ENCODE measurements around the gene ZAP70. TPM values are rescaled to one million over a fixed set of nuclear protein-coding genes. Genes with fewer than 3 reads are reported as not detected.

Gene ZAP70
- total RNA-seq = 1.9 TPM

GRCh38 chr2:97713296-97714083 is at the start of gene ZAP70:
TSS of gene ZAP70 (plus strand) at chr2:97713576. CDS start at chr2:97724037, 10,461 bp downstream.

GRCh38 chr2:97663962-97664635 is 49.3 kb upstream of the ZAP70 start, which contains the start of gene ACTR1B:
TSS of gene ACTR1B (minus strand) at chr2:97664044. CDS start at chr2:97663890, 154 bp downstream.

GRCh38 chr2:97669448-97669847 is 43.9 kb upstream of the ZAP70 start, which contains the start of gene C2orf92:
TSS of gene C2orf92 (plus strand) at chr2:97669713. CDS start at chr2:97669789, 76 bp downstream.

Small RNA genes lying within 50 kb of the gene (small RNA-seq; reads per million reads assigned to genes)
- gene RNU4-8P (ENCODE audit: low replicate concordance) = 0.73 reads per million, percentile 61 among the genes with 10 or more reads in this experiment

Other genes with a start within 250 kb of the ZAP70 start
- gene ANKRD36B, start 123.7 kb upstream of the ZAP70 start, total RNA-seq = 604 TPM
- gene COX5B, start 67.5 kb upstream of the ZAP70 start, total RNA-seq = 142 TPM
- 40.7 TPM for gene ACTR1B, start 49.5 kb upstream of the ZAP70 start, total RNA-seq
- gene C2orf92, start 43.9 kb upstream of the ZAP70 start, total RNA-seq = 11.3 TPM